ENCODE data around the gene NXPH1.

Gene NXPH1

DNA sequence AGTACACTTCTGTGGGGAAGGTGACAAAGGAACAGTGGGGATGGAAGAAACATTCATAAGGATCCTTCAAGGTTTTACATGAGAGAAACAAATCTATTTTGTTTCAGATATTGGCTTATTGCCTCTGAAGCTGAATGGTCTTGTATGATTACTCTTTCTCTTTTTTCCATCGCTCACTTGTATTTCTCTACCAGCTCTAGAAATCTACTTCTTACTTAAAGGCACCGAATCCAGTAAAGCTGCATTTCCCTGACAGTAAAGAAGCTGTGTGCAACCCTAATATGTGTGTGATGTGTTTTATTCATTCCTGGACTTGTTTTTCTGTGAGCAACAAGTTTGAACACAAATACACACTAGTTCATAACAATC lies 45.2 kb upstream of the NXPH1 start:
- Histone ChIP-seq H3K27me3 (ENCODE audit: control insufficient read depth, insufficient read depth, low read length) (peaks cover 4% of the 10 kb centered on the region), H3K27ac (no peak overlapping the region), H3K4me3 (ENCODE audit: low read depth, low read length) (no peak overlapping the region), H3K36me3 (ENCODE audit: control insufficient read depth, insufficient read depth, low read length) (no peaks in the 10 kb centered on the region), H3K9ac (no peak overlapping the region), H3K9me3 (ENCODE audit: control insufficient read depth, low read length) (no peaks in the 10 kb centered on the region), H2AFZ (no peak overlapping the region), H3K79me2 (no peaks in the 10 kb centered on the region), H3K4me1 (no peaks in the 10 kb centered on the region), H3K4me2 (ENCODE audit: low read length) (no peak overlapping the region)
- TF ChIP-seq, protein P1, sequence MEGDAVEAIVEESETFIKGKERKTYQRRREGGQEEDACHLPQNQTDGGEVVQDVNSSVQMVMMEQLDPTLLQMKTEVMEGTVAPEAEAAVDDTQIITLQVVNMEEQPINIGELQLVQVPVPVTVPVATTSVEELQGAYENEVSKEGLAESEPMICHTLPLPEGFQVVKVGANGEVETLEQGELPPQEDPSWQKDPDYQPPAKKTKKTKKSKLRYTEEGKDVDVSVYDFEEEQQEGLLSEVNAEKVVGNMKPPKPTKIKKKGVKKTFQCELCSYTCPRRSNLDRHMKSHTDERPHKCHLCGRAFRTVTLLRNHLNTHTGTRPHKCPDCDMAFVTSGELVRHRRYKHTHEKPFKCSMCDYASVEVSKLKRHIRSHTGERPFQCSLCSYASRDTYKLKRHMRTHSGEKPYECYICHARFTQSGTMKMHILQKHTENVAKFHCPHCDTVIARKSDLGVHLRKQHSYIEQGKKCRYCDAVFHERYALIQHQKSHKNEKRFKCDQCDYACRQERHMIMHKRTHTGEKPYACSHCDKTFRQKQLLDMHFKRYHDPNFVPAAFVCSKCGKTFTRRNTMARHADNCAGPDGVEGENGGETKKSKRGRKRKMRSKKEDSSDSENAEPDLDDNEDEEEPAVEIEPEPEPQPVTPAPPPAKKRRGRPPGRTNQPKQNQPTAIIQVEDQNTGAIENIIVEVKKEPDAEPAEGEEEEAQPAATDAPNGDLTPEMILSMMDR (IDR thresholded peaks at IDR 0.05), result no peak

DNA sequence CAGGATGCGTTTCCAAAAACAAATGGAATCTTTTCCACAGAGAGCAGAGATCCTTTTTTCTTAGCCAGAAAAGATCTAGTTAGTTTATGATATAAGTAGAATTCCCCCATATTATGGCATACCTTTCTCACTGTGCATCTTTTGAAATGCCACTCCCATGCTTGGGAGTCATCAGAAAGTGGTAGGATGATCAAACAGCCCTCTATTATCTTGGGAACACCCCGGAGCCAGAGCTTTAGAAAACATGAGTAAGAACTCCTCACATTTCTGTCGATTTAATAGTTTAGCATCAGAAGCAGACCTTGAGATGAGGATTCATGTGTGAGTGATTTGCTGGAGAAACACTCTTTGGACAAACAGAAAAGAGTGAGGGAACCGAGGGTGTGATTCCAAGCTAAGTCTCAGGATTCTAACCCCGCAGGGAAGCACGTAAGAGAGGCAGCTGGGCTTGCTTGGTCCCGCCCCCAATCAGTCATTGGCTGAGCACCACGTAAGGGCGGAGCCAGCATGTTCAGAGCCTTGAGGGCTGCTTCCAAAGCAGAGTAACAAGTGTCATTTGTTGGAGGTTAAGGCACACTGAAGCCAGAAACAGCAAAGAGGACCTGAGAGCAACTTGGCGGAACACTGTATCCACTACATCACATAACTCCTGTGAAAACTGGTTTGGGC lies 43.7 kb upstream of the NXPH1 start:
- H3K27me3 ChIP-seq (ENCODE audit: control insufficient read depth, insufficient read depth, low read length), result peaks cover 4% of the 10 kb centered on the region

DNA sequence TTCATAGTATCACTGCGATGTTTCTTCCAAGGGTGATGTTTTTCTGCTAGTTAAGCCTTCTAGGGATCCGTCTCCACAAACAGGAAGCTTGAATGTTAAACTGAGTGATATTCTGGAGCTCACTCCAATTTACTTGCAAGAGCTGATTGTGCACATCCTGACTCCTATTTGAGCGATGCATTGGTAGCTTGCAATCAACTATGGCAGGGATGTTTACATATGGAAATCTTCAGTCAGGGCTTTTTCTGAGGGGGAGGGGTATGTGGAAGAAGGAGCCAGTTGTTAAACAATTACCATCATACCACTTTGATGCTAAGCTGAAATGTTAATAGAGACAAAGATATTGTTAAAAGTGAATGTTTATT lies 43.2 kb upstream of the NXPH1 start:
- Histone ChIP-seq H3K27me3 (ENCODE audit: control insufficient read depth, insufficient read depth, low read length) (peaks cover 4% of the 10 kb centered on the region), H3K36me3 (ENCODE audit: control insufficient read depth, insufficient read depth, low read length) (no peaks in the 10 kb centered on the region), H3K4me1 (no peaks in the 10 kb centered on the region), H3K9me3 (ENCODE audit: control insufficient read depth, low read length) (no peaks in the 10 kb centered on the region), H2AFZ (no peak overlapping the region), H3K27ac (no peak overlapping the region), H3K79me2 (no peaks in the 10 kb centered on the region), H3K4me2 (ENCODE audit: low read length) (no peak overlapping the region), H3K4me3 (ENCODE audit: low read depth, low read length) (no peak overlapping the region), H3K9ac (no peak overlapping the region)
- TF ChIP-seq, protein P1 (IDR thresholded peaks at IDR 0.05), result no peak

More for the DNA sequence above, 43.7 kb upstream of the NXPH1 start:
- no peak overlapping the region for H2AFZ ChIP-seq
- H3K4me2 ChIP-seq (ENCODE audit: low read length), result no peak overlapping the region
- H3K36me3 ChIP-seq (ENCODE audit: control insufficient read depth, insufficient read depth, low read length), result no peaks in the 10 kb centered on the region
- no peak overlapping the region for H3K9ac ChIP-seq
- no peak overlapping the region for H3K27ac ChIP-seq
- no peaks in the 10 kb centered on the region for H3K79me2 ChIP-seq
- no peak overlapping the region for H3K4me3 ChIP-seq (ENCODE audit: low read depth, low read length)
- H3K4me1 ChIP-seq, result no peaks in the 10 kb centered on the region
- H3K9me3 ChIP-seq (ENCODE audit: control insufficient read depth, low read length), result no peaks in the 10 kb centered on the region
- TF ChIP-seq, protein P1 (IDR thresholded peaks at IDR 0.05), result no peak

DNA sequence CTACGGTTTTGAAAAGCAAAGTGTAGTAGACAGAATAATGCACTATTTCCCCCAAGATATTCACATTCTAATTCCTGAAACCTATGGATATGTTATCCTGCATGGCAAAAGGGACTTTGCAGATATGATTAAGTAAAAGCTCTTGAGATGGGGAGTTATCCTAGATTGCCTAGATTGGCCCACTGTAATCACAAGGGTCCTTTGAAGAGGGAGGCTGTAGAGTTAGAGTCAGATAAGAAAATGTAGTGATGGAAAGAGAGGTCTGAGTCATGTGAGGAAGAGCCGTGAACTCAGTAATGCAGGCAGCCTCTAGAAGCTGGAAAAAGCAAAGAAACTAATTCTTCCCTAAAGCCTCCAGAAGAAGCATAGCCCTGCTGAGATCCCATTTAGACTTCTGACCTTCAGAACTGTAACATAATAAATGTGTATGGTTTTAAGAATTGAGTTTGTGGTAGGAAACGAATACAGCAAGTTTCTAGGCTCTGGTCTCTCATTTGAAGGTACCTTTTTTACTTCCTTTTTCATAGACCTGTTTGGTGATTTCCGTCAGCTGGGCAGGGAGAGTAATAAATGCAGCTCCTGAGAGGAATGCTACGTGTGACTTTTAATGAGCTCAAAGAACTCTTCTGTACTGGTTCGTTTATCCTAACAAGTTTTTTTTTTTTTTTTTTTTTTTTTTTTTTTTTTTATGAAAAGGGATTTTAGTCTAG lies 41.9 kb upstream of the NXPH1 start:
- no peak overlapping the region for H3K4me3 ChIP-seq (ENCODE audit: low read depth, low read length)
- H2AFZ ChIP-seq, result no peak overlapping the region
- no peaks in the 10 kb centered on the region for H3K9me3 ChIP-seq (ENCODE audit: control insufficient read depth, low read length)
- no peaks in the 10 kb centered on the region for H3K4me1 ChIP-seq
- peaks cover 4% of the 10 kb centered on the region for H3K27me3 ChIP-seq (ENCODE audit: control insufficient read depth, insufficient read depth, low read length)
- no peaks in the 10 kb centered on the region for H3K79me2 ChIP-seq
- TF ChIP-seq, protein P1 (IDR thresholded peaks at IDR 0.05), result no peak
- no peak overlapping the region for H3K9ac ChIP-seq
- no peak overlapping the region for H3K27ac ChIP-seq
- no peaks in the 10 kb centered on the region for H3K36me3 ChIP-seq (ENCODE audit: control insufficient read depth, insufficient read depth, low read length)
- H3K4me2 ChIP-seq (ENCODE audit: low read length), result no peak overlapping the region

DNA sequence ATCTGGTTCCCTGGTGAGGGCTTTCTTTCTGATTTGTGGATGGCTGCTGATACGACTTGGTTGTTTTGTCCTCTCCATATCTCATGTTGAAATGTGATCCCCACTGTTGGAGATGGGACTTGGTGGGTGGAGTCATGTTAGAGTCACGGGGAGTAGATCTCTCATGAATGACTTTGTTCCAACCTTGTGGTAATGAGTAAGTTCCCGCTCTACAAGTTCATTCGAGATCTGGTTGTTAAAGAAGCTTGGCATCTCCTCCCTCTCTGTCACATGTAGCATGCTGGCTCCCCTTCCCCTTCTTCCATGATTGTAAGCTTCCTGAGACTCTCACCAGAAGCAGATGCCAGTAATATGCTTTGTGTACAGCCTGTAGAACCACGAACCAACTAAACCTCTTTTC lies 37.1 kb upstream of the NXPH1 start:
- TF ChIP-seq, protein P1 (IDR thresholded peaks at IDR 0.05), result no peak
- Histone ChIP-seq H3K9me3 (ENCODE audit: control insufficient read depth, low read length) (no peaks in the 10 kb centered on the region), H3K27me3 (ENCODE audit: control insufficient read depth, insufficient read depth, low read length) (peaks cover 4% of the 10 kb centered on the region), H3K36me3 (ENCODE audit: control insufficient read depth, insufficient read depth, low read length) (no peaks in the 10 kb centered on the region), H3K4me3 (ENCODE audit: low read depth, low read length) (no peak overlapping the region), H3K4me1 (no peaks in the 10 kb centered on the region), H3K79me2 (no peaks in the 10 kb centered on the region), H2AFZ (no peak overlapping the region), H3K9ac (no peak overlapping the region), H3K27ac (no peak overlapping the region), H3K4me2 (ENCODE audit: low read length) (no peak overlapping the region)

Measured in parathyroid adenoma (tissue), 2 donors.